HepG2 (cell line): ENCODE measurements around the gene SEM1. TPM values are rescaled to one million over a fixed set of nuclear protein-coding genes. Genes with fewer than 3 reads are reported as not detected.

Experiments
- HMGA1 ChIP-seq: sonication (generic); formaldehyde crosslinking; conservative IDR thresholded peaks from 2 replicates; pipeline ENCODE4 v1.4.0; 2020; ENCODE audit warnings: missing genetic modification reagents
- HNRNPK ChIP-seq: fragments of 200-400 bp; formaldehyde crosslinking; IDR thresholded peaks from 2 replicates; pipeline ENCODE4 v1.6.1; 2018; ENCODE audit warnings: low read length, low read depth, moderate library complexity, mild to moderate bottlenecking; ENCODE audit not compliant: poor library complexity, severe bottlenecking
- NFE2 ChIP-seq: sonication (generic); formaldehyde crosslinking; IDR thresholded peaks from 2 replicates; pipeline ENCODE4 v1.4.0; 2020; ENCODE audit warnings: missing genetic modification reagents
- RAD51 ChIP-seq: fragments of 450-650 bp; IDR thresholded peaks from 2 replicates; pipeline ENCODE4 v1.6.1; 2016; ENCODE audit warnings: borderline replicate concordance
- YY1 ChIP-seq: IDR thresholded peaks from 2 replicates; pipeline ENCODE4 v1.6.1; 2011; ENCODE audit warnings: low read length, low read depth, moderate library complexity, mild to moderate bottlenecking; ENCODE audit not compliant: insufficient read depth, insufficient replicate concordance
- ZFAT ChIP-seq: sonication (generic); formaldehyde crosslinking; conservative IDR thresholded peaks from 2 replicates; pipeline ENCODE4 v1.8.1; 2023; ENCODE audit warnings: missing genetic modification reagents, inconsistent platforms
- ZFP36L1 ChIP-seq: sonication (generic); formaldehyde crosslinking; IDR thresholded peaks from 2 replicates; pipeline ENCODE4 v1.8.0; 2022; ENCODE audit warnings: mild to moderate bottlenecking, missing genetic modification reagents, moderate library complexity
- ZNF775 ChIP-seq: sonication (generic); formaldehyde crosslinking; IDR thresholded peaks from 2 replicates; pipeline ENCODE4 v1.4.0; 2020; ENCODE audit warnings: missing genetic modification reagents, mild to moderate bottlenecking, moderate library complexity, borderline replicate concordance
- polyA plus RNA-seq, 8 experiments: library from polyadenylated mRNA; depleted of rRNA in 3 of 8; stranded (reverse) in 7 of 8; unstranded in 1 of 8; fragments of >200 nt; fragmentation: Illumina TruSeq in 4 of 8; extraction: Trizol in 4 of 8; gene quantifications; 2 replicates each; pipeline versions ENCODE4 v1.2.1 to v1.2.3, GENCODE V29; 2011 to 2016; ENCODE audit warnings: low read depth in 4 of 8, missing spikeins in 1 of 8, mixed read lengths in 1 of 8; ENCODE audit not compliant: insufficient read depth in 1 of 8
- total RNA-seq, 5 experiments: library from RNA; depleted of rRNA; stranded (reverse); fragments of >200 nt; fragmentation: Illumina TruSeq; extraction: Trizol; gene quantifications; 2 replicates each; pipeline ENCODE4 v1.2.3, GENCODE V29; 2016; ENCODE audit warnings: low read depth in 1 of 5
- TF ChIP-seq, protein P1 (sequence below), 2 experiments: fragments of 450-650 bp in 1 of 2; sonication (generic) in 1 of 2; formaldehyde crosslinking in 1 of 2; IDR thresholded peaks; 2 replicates each; pipeline versions ENCODE4 v1.6.1 to v1.8.0; 2016 to 2022; ENCODE audit warnings: antibody characterized with exemption in 1 of 2, mild to moderate bottlenecking in 1 of 2, missing genetic modification reagents in 1 of 2
- TF ChIP-seq, protein P2 (sequence below): sonication (generic); formaldehyde crosslinking; IDR thresholded peaks from 2 replicates; pipeline ENCODE4 v1.4.0; 2020; ENCODE audit warnings: missing genetic modification reagents, borderline replicate concordance
- TF ChIP-seq, protein P3 (sequence below): fragments of 450-650 bp; IDR thresholded peaks from 2 replicates; pipeline ENCODE4 v1.6.1; 2017

Gene SEM1
- total and polyA plus RNA-seq, 2 of the 13 experiments (the other 11 are each of a cell fraction or from before 2014, with no cell fraction given) = 40.7 to 174 TPM

DNA sequence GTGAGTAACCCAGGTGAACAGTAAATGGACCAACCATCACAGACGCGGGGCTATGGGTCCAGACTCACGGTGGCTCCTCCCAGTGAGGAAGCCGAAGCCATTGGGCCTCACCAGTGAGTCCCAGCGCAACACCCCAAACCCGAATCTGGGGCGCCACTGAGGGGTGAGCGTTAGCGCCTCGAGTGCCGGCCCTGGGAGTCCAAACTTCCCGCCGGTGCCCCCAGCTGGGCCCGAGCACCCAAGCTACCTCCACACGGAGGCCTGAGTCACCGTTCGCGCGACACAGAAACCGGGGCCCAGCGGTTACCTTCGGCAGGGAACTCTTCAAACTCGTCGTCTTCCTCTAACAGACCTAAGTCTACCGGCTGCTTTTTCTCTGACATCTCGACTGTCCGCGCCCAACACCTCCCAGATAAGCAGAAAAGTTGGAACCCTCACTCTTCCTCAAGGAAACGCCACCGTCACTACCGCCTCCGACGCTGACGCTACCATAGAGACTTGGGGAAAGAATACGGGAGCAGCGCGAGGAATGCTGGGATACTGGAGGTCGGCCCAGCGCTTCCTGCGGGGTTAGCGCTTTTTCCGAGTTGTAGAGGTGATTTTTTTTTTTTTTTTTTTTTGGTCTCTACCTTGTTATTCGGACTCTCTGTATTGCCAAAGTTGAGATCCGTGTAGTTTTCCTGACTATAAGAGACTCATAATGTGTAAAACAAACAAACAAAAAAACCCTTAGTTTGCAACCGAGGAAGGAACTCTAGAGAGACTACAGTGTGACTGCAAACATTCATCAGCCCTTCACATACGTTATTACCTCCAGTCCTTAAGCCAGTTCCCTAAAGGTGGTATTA is at the start of gene SEM1 (continued):
- TF ChIP-seq ZNF775 (CRISPR knock-in tag) (no peak), HNRNPK (no peak), HMGA1 (CRISPR knock-in tag) (no peak), YY1 (peak; percentile 22), ZFAT (CRISPR knock-in tag) (no peak), ZFP36L1 (no peak), RAD51 (no peak), NFE2 (CRISPR knock-in tag) (no peak)
- TF ChIP-seq, protein P1, sequence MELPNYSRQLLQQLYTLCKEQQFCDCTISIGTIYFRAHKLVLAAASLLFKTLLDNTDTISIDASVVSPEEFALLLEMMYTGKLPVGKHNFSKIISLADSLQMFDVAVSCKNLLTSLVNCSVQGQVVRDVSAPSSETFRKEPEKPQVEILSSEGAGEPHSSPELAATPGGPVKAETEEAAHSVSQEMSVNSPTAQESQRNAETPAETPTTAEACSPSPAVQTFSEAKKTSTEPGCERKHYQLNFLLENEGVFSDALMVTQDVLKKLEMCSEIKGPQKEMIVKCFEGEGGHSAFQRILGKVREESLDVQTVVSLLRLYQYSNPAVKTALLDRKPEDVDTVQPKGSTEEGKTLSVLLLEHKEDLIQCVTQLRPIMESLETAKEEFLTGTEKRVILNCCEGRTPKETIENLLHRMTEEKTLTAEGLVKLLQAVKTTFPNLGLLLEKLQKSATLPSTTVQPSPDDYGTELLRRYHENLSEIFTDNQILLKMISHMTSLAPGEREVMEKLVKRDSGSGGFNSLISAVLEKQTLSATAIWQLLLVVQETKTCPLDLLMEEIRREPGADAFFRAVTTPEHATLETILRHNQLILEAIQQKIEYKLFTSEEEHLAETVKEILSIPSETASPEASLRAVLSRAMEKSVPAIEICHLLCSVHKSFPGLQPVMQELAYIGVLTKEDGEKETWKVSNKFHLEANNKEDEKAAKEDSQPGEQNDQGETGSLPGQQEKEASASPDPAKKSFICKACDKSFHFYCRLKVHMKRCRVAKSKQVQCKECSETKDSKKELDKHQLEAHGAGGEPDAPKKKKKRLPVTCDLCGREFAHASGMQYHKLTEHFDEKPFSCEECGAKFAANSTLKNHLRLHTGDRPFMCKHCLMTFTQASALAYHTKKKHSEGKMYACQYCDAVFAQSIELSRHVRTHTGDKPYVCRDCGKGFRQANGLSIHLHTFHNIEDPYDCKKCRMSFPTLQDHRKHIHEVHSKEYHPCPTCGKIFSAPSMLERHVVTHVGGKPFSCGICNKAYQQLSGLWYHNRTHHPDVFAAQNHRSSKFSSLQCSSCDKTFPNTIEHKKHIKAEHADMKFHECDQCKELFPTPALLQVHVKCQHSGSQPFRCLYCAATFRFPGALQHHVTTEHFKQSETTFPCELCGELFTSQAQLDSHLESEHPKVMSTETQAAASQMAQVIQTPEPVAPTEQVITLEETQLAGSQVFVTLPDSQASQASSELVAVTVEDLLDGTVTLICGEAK (IDR thresholded peaks at IDR 0.05) = no peak
- TF ChIP-seq, protein P1 (CRISPR knock-in tag; IDR thresholded peaks at IDR 0.05) = peak; percentile 75
- TF ChIP-seq, protein P2, sequence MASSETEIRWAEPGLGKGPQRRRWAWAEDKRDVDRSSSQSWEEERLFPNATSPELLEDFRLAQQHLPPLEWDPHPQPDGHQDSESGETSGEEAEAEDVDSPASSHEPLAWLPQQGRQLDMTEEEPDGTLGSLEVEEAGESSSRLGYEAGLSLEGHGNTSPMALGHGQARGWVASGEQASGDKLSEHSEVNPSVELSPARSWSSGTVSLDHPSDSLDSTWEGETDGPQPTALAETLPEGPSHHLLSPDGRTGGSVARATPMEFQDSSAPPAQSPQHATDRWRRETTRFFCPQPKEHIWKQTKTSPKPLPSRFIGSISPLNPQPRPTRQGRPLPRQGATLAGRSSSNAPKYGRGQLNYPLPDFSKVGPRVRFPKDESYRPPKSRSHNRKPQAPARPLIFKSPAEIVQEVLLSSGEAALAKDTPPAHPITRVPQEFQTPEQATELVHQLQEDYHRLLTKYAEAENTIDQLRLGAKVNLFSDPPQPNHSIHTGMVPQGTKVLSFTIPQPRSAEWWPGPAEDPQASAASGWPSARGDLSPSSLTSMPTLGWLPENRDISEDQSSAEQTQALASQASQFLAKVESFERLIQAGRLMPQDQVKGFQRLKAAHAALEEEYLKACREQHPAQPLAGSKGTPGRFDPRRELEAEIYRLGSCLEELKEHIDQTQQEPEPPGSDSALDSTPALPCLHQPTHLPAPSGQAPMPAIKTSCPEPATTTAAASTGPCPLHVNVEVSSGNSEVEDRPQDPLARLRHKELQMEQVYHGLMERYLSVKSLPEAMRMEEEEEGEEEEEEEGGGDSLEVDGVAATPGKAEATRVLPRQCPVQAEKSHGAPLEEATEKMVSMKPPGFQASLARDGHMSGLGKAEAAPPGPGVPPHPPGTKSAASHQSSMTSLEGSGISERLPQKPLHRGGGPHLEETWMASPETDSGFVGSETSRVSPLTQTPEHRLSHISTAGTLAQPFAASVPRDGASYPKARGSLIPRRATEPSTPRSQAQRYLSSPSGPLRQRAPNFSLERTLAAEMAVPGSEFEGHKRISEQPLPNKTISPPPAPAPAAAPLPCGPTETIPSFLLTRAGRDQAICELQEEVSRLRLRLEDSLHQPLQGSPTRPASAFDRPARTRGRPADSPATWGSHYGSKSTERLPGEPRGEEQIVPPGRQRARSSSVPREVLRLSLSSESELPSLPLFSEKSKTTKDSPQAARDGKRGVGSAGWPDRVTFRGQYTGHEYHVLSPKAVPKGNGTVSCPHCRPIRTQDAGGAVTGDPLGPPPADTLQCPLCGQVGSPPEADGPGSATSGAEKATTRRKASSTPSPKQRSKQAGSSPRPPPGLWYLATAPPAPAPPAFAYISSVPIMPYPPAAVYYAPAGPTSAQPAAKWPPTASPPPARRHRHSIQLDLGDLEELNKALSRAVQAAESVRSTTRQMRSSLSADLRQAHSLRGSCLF (CRISPR knock-in tag) = no peak
- TF ChIP-seq, protein P3, sequence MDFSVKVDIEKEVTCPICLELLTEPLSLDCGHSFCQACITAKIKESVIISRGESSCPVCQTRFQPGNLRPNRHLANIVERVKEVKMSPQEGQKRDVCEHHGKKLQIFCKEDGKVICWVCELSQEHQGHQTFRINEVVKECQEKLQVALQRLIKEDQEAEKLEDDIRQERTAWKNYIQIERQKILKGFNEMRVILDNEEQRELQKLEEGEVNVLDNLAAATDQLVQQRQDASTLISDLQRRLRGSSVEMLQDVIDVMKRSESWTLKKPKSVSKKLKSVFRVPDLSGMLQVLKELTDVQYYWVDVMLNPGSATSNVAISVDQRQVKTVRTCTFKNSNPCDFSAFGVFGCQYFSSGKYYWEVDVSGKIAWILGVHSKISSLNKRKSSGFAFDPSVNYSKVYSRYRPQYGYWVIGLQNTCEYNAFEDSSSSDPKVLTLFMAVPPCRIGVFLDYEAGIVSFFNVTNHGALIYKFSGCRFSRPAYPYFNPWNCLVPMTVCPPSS = no peak
